ENCODE data around the gene IRGC. TPM values are rescaled to one million over a fixed set of nuclear protein-coding genes. Genes with fewer than 3 reads are reported as not detected.

Gene IRGC
- total and polyA plus RNA-seq, 2 donors (not counting 3 experiments of a cell fraction or from before 2014, with no cell fraction given): not detected

DNA sequence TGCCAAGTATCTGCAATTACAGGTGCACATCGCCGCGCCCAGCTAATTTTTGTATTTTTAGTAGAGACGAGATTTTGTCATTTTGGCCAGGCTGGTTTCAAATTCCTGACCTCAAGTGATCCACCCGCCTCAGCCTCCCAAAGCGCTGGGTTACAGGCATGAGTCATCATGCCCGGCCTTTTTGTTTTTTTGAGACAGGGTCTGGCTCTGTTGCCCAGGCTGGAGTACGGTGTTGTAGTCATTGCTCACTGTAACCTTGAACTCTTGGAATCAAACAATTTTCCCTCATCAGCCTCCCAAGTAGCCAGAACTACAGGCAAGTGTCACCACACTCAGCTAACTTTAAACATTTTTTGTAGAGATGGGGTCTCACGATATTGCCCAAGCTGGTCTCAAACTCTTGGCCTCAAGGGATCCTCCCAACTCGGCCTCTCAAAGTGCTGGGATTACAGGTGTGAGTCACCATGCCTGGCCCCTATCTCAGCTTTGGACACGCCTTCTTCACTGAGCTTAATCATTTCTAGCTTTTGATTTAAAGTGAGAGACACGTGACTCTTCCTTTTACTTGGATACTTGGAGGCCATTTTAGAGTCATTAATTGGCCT lies 4.0 kb upstream of the IRGC start:
- no peak for DNase-seq (ENCODE audit: low read depth, low spot score)
- ChIA-PET CTCF (interaction anchor here (0.6 to 1.3 kb wide), 3 partner anchors 12 to 43 kb away, joined by 3 to 4 read pairs (median 3); no protein-coding TSS in a partner anchor), POLR2A (no interaction called here)
- FAIRE-seq: no peak
- Histone ChIP-seq H3K4me1 (ENCODE audit: control insufficient read depth, extremely low read depth, insufficient read depth, low read length) (no peaks in the 10 kb centered on the region), H3K36me3 (ENCODE audit: control insufficient read depth in 2 of 2, extremely low read depth in 1 of 2, insufficient read depth in 2 of 2, low read length in 2 of 2) (no peaks in the 10 kb centered on the region), H3K9me3 (replicated peaks; ENCODE audit: control insufficient read depth, insufficient read depth, low read length) (no peaks in the 10 kb centered on the region), H4K20me1 (replicated peaks; ENCODE audit: control insufficient read depth, extremely low read depth, insufficient read depth, low read length) (no peaks in the 10 kb centered on the region), H3K27ac (ENCODE audit: insufficient read depth, low read depth, low read length) (no peak overlapping the region), H3K27me3 (ENCODE audit: control insufficient read depth in 2 of 2, insufficient read depth in 2 of 2, low read length in 2 of 2) (no peaks in the 10 kb centered on the region), H3K79me2 (ENCODE audit: control insufficient read depth, insufficient read depth, low read length) (no peaks in the 10 kb centered on the region), H3K4me3 (replicated peaks in 1 of 3; ENCODE audit: insufficient read depth in 1 of 3, low read depth in 1 of 3, low read length in 3 of 3) (no peak overlapping the region), H3K9me1 (replicated peaks; ENCODE audit: control insufficient read depth, extremely low read depth, insufficient read depth, low read length) (no peaks in the 10 kb centered on the region), H3K4me2 (ENCODE audit: insufficient read depth, low read length) (no peak overlapping the region), H2AFZ (ENCODE audit: low read depth, low read length) (no peak overlapping the region), H3K9ac (replicated peaks; ENCODE audit: extremely low read depth, insufficient read depth, low read length) (no peak overlapping the region)
- dilution Hi-C loops (cut with MboI; ENCODE audit: extremely low pct_ligation_motif_present, low sequenced_read_pairs): no loop called here
- TF ChIP-seq CTCF (IDR thresholded peaks at IDR 0.05; ENCODE audit: extremely low read depth in 1 of 2, insufficient read depth in 1 of 2, low read depth in 1 of 2, low read length in 2 of 2) (no peak), MYC (IDR thresholded peaks at IDR 0.05; ENCODE audit: low read depth, low read length) (no peak), POLR2A (IDR thresholded peaks at IDR 0.05; ENCODE audit: low read depth, low read length) (no peak), FOS (IDR thresholded peaks at IDR 0.05; ENCODE audit: borderline replicate concordance, insufficient read depth, low read length) (no peak), GATA2 (IDR thresholded peaks at IDR 0.05; ENCODE audit: insufficient read depth, insufficient read length, low read depth, low read length) (no peak), EZH2 (IDR thresholded peaks at IDR 0.05; ENCODE audit: borderline replicate concordance, low read depth, low read length, severe bottlenecking) (no peak), JUN (IDR thresholded peaks at IDR 0.05; ENCODE audit: borderline replicate concordance, insufficient read depth, insufficient read length, low read depth) (no peak), POLR2AphosphoS5 (IDR thresholded peaks at IDR 0.05; ENCODE audit: insufficient read depth, low read depth, low read length) (no peak), MAX (IDR thresholded peaks at IDR 0.05; ENCODE audit: insufficient read depth, insufficient read length) (no peak)
- intact Hi-C loops (cut with micrococcal nuclease): no loop called here
- BruUV-seq (replicated peaks): no TSS peak

All from endothelial cell of umbilical vein (primary cell).